NCI-H2029 treated with DMSO at 0.1 percent for 48 hours (cell line): ENCODE data around the gene NTRK2.

Experiments
- DNase-seq: peaks from one replicate; lab custom pipeline; 2025; lab: John Stamatoyannopoulos, UW

Gene NTRK2

DNA sequence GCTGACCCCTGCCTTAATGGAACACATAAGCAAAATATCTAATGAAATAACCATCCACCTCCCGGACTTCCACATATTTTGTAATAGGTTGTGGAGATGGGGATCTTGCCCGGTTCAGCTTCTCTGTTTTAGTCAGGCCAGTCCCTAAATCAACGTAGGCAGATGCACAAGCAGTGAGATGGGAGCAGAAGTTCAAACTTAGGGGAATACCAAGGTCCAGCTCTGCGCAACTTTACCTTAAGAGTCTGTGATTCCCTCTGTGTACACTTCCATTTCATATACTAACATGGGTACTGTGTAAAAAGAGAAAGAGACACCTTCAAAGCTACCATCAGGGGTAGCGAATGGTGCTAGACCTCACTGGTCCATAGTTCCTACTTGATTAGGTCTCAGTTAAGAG is 110.9 kb downstream of the NTRK2 start:
- no peak for DNase-seq

DNA sequence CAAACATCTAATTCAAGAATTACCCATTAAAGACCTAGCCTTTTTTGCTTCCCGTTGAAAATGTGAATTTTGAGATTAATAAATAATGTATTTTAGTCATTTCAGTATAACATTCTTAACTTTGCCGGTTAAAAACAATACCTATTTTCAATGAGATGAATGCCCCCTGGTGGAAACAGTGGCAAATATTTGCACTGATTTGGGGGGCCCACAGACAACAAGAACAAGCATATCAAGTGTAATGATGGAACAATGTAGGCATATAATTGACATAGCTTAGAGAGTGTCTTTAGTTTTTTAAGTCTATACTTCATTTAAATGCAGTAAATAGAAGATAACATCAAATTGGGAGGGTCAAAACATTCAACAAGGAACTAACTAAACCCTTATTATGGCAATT is 111.9 kb downstream of the NTRK2 start:
- no peak for DNase-seq

DNA sequence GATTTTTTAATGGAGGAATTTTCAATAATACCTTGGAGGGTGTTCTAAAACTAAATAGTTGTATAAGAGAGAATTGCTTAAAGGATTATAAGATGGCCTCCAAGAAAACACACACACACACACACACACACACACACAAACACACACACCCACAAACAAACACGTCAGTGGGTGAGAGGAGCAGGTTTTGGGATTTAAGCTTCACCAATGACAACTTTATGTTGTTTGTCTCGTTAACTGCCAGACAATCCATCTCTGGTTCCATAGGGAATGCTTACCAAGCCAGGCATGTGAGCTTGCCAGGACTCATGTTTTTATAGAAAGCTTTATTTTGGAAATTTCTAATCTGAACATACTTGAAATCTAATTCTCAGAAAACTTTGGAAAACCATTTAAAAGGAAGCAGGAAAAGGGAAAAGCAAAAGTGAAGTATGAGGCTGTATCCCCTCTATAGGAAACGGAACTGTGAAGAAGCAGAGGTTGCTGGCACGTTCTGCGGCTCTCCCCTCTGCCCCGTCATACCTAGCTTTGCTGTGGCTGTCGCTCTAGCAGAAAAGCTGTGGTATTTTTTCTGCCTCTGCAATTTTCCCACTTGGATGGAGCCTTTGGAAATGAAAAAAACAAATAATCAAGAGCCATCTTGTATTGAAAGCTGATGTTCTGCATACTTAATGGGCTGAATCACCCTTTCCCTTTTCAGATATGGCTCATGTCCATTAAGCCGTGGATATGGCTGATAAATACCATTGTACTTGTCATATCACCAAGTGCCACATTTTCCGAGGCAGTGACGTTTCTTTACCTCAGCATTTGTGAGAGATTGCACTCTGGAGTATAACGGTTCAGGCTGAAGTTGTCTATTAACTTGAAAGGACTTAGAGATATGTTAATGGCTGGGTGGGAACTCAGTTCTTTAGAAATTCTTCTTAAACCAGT is 112.7 kb downstream of the NTRK2 start:
- no peak for DNase-seq

DNA sequence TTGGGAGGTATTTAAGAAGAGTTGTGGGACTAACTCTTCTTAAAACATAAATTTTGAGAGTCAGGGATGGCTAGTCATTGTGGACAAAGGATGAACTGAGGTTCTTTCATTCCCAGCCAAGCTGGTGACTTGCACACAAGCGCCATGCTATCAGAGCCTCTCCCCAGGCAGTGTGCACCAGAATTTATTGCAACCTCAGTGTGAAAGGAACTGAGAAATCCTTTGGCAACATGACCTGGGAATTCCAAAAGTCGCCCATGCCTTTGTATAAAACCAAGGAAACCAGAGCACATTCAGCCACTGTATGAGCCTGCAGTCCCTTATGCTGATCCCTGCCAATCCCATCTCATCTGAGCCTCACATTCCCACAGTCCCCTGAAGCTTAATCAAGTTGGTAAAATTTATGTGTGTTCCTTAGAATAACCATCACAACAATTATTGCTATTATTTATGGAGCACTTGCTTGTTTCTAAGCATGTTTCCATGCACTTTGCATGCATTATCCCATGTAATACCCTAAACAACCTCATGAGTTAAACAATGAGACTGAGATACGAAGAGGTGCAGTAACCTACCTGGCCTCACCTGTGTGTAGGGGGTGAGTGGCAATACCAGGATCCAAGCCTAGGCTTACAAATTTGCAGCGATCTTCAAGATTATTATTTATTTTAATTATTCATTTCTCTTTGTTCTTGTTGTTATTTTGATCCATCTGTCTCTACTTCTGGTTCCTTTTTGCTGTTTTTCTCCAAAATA is 116.4 kb downstream of the NTRK2 start:
- DNase-seq: no peak

DNA sequence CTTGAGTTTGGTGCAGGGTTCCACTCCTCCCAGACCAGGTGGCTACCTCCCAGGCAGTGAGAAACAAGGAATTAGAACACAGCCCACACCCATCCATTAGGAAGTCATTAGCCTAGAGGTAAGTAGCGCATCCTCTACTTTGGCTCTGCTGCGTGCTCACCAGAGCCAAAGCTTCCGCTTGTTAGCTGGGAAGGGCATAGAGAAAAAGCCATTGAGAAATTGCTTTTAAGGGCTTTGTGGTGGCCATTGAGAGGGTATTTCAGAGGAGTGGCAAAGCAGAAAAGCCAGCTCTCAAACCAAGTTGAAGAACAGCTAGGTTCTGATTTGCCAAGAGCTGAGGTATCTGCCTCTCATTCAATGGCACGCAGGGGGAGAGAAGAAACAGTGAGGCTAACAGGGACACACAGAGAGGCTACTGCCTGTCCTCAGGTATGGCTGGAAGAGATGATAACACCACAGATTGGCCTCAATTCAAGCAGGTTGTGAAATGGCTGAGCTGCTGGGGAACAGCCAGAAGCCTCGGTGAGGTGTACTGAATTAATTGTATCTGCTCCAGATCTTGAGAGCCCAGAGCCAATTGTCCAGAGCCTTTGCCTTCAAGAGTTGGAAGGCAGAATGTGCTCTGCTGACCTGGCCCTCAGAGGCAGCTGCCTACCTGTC is 119.4 kb downstream of the NTRK2 start:
- DNase-seq: no peak

DNA sequence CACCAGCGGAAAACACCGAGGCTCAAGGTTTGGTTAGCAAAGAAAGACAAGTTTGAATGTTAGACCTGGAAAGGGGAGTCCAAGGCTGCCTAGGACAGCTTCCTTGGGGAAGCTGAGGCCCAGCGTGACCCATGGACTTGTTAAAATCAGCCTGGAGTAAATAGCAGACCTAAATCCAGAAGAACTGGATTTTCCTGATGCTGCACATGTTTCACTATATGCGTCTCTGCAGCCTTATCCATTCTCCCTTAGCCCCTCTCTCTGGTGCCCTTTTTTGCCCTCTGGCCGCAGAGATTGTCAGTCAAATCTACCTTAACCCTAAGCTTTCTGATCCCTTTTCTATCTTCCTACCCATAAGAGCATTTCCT is 119.9 kb downstream of the NTRK2 start:
- no peak for DNase-seq

DNA sequence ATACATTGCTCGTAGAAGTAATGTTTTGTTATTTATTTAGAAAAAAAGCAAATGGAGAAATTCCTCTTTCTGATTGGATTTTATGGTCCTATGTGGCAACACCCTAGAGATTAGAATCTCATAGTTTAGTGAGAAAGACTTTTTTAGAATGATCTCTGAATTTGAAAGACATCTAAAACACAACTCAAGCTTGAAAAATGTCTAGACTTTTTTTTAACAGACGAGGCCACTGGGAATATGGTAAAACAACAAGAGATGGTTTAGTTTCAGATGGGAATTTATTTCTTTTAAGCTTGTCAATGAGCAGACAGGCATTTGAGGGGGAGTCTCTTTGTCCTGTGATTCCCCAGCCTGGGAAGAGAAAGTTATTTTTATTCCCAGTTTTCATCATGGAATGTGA is 122.1 kb downstream of the NTRK2 start:
- DNase-seq: no peak

DNA sequence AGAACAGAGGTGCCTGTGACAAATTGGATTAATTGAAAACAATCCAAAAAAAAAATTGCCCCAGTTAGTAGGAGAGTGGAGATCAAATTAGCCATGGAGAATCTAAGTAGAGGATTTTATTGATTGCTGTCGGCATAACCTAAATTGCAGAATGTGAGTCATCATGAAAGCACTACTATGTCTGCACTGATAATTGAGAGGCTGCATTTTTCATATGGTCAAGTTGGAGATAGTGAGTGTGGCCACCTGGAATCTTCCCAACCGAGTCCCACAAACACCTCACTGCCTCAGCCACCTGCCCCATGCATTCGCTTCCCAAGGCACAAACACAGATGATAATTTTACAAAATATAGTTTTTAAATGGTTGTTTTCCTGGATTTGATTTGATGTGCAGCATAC is 123.7 kb downstream of the NTRK2 start:
- DNase-seq: no peak

DNA sequence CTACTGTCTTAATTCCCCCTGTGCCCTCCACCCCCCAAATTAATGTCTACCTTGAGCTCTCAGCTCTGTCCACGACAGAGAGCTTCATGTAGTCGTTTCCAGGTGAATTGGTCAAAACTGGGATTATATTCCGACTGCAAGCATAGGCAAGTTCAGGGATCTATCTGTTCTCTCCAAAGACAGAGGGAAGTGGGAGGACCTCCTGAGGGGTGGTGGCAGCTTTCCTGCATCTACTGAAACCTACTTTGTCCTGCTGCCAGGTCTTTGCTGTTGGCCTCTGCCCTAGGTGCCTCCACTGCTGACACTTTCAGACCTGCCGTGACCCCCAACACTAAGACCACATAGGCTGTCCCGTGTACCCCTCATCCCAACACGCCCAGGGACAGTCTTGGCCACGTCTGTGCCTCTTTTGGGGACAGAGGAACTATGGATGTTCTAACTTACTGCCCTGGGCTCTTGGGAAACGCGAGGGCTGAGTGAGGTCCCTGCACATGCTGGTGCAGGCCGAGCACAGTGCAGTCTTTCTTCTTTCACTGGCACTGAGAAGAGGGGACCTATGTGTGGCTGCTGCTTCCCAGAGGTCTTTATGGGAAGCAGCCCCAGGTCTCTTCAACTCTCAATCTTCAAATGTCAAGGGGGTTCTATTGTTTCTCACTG is 125.6 kb downstream of the NTRK2 start:
- DNase-seq: no peak

DNA sequence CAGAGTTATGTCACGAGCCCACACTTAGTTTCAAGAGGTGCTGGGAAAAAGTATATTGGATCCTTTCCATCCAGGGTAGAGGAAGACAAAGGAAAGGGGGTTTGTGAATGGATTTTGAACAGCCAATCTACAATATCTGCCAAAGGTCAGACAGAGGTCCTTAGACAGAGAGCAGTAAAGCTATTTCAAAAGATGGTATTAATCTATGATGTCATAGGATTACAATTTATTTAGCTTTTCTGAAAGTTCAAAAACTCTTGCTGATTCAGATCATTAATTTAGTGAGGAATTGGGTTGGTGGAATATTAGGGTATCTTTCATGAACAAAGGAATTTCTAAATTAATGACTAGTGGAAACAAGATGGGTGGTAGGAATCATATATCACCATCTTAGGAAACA is 126.9 kb downstream of the NTRK2 start:
- no peak for DNase-seq

DNA sequence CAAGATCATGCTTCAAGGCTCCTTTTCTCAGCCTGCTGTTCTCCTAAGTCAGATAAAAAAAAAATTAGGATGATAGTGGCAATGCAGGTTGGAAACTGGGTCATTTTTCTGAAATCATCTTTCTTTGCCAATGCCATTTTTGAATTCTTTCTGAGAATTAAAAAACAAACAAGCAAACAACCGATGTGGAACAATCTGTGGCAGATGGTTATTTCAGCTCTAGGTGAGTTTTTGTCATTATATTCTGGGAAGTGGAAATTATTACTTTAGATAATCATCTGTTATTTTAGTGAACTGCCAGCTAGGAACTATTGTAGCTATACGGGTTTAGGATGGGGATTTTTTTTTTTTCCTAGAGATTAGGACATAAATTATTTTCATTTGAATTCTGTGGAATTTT is 129.7 kb downstream of the NTRK2 start:
- DNase-seq: no peak

DNA sequence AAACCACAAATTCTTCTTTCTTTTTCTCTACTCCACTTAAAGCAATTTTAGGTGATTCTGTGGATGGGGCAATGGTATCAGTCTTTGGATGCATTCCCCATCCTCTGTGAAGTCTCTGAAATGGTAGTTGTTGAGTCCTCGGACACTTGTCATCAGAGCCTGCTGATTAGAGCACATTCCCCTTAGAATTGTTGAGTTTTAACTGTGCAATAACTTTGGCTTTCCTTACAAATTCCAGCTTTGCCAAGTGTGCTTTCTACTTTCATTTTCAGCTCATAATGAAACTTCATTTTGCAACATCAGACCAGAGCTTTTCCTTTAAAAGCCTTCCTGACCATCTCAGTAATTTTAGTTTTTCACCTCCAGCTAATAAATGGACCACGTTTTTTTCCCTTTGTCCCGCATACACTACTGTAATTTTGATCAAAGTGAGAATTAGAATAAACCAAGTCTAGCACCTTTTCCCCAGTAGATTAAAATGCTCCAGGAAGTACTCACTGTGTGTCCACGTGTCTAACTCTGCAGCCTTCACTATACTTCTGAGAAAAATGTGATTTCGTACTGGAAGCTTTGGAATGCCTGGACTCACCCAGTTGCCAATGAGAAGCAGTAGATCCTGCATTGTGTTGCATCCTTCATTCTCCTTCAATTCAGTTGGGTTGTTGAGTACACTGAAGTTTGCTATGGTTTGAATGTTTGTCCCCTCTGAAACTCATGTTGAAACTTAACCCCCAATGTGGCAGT is 135.6 kb downstream of the NTRK2 start:
- no peak for DNase-seq

DNA sequence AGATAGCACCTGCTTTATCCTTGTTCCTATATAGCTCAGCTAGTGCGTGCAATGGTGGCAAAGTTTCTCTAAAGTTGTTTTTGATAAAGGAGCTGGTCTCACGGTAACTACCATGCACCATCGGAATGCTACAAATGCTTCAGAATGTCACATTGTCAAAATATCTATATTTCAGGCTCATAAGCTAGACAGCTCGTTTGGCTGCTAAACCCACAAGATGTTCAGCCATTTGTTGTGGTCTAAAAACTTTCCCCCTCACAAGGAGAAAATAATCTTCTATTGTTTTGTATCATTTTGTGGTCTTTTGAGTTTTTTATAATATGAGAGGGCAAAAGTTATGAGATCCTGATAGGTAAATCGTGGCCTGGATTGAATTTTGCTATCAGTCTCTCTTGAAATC is 137.9 kb downstream of the NTRK2 start:
- no peak for DNase-seq

DNA sequence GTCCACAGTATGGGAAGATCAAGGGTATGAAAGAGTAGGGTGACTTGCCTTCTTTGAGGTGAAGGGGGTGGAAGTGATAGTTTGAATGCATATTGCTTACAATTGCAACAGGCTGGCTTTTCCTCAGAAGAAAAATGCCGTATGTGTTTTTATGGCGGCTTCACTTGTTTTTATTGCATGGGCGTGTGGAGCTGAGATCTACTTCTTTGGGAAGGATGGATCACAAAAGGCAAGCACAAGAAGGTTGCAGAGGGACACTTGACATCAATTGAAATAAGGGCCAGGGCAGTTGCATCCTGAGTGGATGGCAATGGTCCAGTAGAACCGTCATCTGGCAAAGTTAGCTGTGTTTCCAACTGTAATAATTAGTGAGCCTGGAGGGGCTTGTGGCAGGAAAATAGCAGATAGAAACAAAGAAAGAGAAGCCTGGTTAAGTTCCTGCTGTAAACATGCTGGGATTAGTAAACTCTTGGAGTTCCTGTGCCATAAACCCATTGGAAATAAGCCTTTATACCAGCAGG is 138.4 kb downstream of the NTRK2 start:
- DNase-seq: no peak

DNA sequence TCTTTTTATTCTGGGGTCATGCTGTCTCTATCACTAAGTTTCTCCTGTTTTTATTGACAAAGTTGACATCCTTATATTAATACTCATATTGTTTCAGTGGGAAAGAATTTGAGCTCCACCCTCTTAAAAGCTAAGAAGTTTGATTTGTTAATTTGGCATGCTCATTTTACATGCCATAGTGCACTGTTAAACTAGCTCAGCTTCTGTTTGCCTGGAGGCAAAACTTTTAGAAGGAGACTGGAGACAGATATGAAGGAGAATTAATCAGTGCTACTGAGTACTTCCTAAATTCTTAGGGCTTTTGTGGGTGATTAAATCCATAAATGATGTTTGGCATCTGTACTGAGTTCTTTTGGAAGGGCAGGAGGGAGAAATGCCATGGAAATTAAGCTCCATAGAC is 138.9 kb downstream of the NTRK2 start:
- no peak for DNase-seq

DNA sequence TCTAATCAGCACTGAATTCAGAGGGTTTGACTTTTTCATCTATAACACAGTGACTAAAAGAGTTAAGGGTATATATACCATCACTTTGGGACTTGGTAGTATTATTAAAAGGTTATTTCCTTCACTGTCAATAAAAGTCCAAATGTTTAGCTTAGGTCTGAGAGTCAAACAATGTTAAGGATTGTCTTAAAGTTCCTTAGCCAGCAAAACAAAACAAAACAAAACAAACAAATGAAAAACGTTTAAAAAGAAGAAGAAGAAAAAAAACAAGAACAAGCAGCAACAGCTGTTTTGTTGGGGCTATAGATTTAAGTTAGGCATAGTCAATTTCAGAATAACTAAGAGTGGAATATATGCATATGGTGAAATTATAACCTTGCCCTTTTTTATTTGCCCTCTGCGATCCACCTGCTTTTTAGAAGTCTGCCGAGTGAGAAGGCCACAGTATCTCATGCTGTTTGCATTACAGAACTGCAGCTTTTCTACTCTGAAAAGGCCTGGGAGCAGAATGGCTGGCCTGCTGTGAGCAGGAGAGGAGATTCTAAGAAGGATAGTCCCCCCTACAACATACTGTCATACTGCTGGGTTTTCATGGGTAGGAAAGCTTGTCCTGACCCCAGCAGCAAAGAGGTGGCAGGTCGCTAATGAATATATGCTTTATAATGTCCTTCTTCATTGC is 141.7 kb downstream of the NTRK2 start:
- DNase-seq: no peak

DNA sequence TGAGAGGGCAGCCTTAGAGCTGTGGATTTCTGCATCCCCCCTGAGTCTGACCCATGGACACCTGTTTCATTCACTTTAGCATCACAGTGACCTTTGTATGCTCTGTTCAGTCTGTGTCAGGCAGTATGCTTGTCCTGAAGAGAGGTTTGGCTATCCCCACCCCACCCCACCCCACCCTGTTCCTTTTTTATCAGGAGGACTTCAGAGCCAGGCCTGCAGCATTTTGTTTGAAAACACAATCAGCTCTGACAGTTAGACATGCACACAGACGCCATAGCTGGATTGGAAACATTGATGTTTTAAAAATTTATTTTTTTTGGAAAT is 142.2 kb downstream of the NTRK2 start:
- no peak for DNase-seq

DNA sequence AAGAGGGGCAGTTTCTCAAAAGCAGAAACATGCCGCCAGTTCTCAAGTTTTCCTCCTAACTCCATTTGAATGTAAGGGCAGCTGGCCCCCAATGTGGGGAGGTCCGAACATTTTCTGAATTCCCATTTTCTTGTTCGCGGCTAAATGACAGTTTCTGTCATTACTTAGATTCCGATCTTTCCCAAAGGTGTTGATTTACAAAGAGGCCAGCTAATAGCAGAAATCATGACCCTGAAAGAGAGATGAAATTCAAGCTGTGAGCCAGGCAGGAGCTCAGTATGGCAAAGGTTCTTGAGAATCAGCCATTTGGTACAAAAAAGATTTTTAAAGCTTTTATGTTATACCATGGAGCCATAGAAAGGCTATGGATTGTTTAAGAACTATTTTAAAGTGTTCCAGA is 142.8 kb downstream of the NTRK2 start:
- no peak for DNase-seq

DNA sequence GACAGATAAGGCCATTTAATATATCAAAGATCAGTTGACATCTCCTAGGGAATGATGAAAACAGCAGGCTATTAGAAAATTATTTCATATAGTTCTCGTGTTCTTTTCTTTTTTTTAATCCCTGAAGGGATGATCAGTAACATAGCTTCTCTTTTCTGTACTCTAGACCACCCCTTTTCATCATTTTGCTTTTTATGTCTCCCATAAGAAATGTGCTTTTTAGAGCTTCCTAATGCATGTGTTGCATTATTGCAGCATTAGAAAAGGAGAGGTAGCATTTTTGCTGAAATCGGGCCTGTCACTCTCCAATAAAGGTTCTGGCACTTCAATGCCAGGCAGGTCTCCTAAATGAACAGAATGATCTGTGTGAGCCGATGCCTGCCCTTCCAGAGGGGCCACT is 143.3 kb downstream of the NTRK2 start:
- no peak for DNase-seq

DNA sequence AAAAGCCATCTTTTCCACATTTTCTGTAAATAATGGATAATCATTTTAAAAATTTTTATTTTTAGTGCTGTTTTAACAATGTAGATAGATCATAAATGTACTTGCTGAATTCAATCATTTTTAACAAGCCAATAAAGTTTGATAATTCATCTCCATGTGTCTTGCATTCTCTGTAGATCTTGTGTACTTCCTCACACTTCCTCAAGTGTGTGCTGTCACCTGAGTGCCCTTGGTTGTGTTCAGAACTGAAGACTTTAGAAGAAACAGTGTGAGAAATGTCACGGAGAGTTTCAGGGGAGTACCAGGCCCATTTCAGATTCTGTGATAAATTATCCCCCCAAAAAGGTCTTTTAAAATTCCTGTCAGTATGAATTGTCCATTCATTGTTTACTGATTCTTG is 146.0 kb downstream of the NTRK2 start:
- no peak for DNase-seq

DNA sequence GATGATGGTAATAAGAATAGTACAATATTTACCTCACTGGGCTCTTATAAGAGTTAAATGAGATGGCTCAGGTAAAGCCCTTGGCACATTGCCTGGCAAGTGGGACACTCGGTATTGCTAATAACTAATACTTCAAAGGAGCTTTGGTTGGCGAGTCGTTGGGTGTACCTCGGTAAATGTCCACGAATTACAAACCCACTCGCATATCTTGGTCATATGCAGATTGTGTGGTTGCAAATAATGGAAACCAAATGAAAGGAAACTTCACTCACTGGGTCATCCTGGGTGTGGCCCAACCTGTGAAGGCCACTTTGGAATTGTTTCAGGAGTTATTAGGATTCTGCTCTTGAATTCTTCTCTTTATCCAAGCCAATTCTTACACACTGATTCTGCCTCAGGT is 147.5 kb downstream of the NTRK2 start:
- DNase-seq: no peak
